Left lung (tissue), 10 donors: ENCODE data around the gene LRP11. TPM values are rescaled to one million over a fixed set of nuclear protein-coding genes. Genes with fewer than 3 reads are reported as not detected.

Source experiments
- ATAC-seq: fragments of 200-7000 bp; cut with Tn5 transposase; one replicate; pipeline ENCODE4 v1.9.1; 2020; ENCODE audit warnings: moderate library complexity
- DNase-seq, 4 donors: peaks; one replicate each; pipeline ENCODE4 v3.0.0-alpha.2; 2013 to 2020
- H3K27ac ChIP-seq, 2 donors: fragments of 200-600 bp; sonication (generic) in 1 of 2; one replicate each; pipeline versions ENCODE4 v1.5.0 to v1.8.0; 2020 to 2021
- H3K27me3 ChIP-seq, 2 donors: fragments of 200-600 bp; sonication (generic) in 1 of 2; one replicate each; pipeline versions ENCODE4 v1.5.0 to v1.8.0; 2020 to 2021
- H3K36me3 ChIP-seq, 2 donors: fragments of 200-600 bp; sonication (generic) in 1 of 2; one replicate each; pipeline versions ENCODE4 v1.5.0 to v1.8.0; 2020 to 2021
- H3K4me1 ChIP-seq, 2 donors: fragments of 200-600 bp; one replicate each; pipeline ENCODE4 v1.8.0; 2021
- H3K4me3 ChIP-seq, 2 donors: fragments of 200-600 bp; sonication (generic) in 1 of 2; one replicate each; pipeline versions ENCODE4 v1.5.0 to v1.8.0; 2020 to 2021; ENCODE audit warnings: mild to moderate bottlenecking in 1 of 2
- H3K9me3 ChIP-seq, 2 donors: fragments of 200-600 bp; sonication (generic) in 1 of 2; one replicate each; pipeline versions ENCODE4 v1.5.0 to v1.8.0; 2020 to 2021
- CTCF ChIP-seq, 2 donors: fragments of 200-600 bp; sonication (generic) in 1 of 2; IDR thresholded peaks; one replicate each; pipeline versions ENCODE4 v1.5.0 to v1.8.0; 2021; ENCODE audit warnings: antibody characterized with exemption in 2 of 2
- intact Hi-C, 2 donors: fragments of 100-400 bp; cut with DNase I; formaldehyde crosslinking; loops; one replicate each; pipeline versions ENCODE4 v1.11.2 to v1.14.2; 2022
- polyA plus RNA-seq, 6 donors: library from polyadenylated mRNA; unstranded; fragments of 120-200 nt; gene quantifications; one replicate each; pipeline ENCODE4 v1.2.1, GENCODE V29; 2013; ENCODE audit not compliant: insufficient read length in 6 of 6
- total RNA-seq, 2 donors: library from RNA; stranded (reverse); fragmentation: NEBNext Ultra II Directional; extraction: Animal tissue kit (Norgen Biotek cat#: 25700); gene quantifications; one replicate each; pipeline ENCODE4 v1.2.1, GENCODE V29; 2021
- donor health status: DM: no; HTN: yes; CAD: no.
- donor health status: DM: no; HTN: no; CAD: no.

Gene LRP11
- total and polyA plus RNA-seq, 8 donors = 30.1 to 42.6 (median 36.4) TPM

DNA sequence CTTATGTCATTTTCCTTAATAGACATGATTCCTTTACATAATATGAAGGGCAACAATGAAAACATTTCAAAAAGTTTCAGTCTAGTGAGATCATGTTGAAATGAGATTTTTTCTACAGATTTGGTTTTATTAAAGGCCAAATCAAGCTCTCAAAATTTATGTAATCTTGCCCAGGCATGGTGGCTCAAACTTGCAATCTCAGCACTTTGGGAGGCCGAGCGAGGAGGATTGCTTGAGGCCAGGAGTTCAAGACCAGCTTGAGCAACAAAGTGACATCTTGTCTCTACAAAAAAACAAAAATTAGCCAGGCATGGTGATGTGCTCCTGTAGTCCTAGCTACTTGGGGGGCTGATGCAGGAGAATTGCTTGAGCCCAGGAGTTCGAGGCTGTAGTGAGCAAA, 50.8 kb downstream of the LRP11 start:
- no peaks in the 10 kb centered on the region for H3K9me3 ChIP-seq
- DNase-seq (no peak), ATAC-seq (no peak)
- H3K27me3 ChIP-seq = no peaks in the 10 kb centered on the region
- no peaks in the 10 kb centered on the region for H3K4me1 ChIP-seq
- H3K27ac ChIP-seq = no peak overlapping the region
- peaks cover 0 to 44% of the 10 kb centered on the region in 2 donors for H3K36me3 ChIP-seq
- no peak overlapping the region for H3K4me3 ChIP-seq
- intact Hi-C loops = no loop called here
- no peak for TF ChIP-seq CTCF (IDR thresholded peaks at IDR 0.05)

DNA sequence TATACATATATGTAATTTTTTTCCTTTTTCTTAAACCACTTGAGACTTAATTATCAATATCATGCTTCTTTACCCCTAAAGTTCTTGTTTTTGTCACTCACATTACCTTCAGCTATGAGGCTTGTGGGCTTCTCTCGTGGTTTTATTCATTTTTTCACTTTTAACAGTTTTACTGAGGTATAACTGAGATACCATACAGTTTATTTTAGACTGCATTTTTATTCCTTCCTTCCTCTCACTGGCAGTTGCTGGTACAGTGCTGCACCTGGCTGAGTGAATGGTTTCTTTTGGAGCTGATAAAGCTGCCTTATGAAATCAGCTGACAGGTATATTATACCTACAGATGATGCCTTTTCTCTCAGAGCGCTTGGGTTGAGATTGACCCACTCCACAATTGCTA, 54.4 kb downstream of the LRP11 start:
- no peak for TF ChIP-seq CTCF (IDR thresholded peaks at IDR 0.05)
- Histone ChIP-seq H3K9me3 (no peaks in the 10 kb centered on the region), H3K4me1 (no peaks in the 10 kb centered on the region), H3K27ac (no peak overlapping the region), H3K27me3 (no peaks in the 10 kb centered on the region), H3K4me3 (no peak overlapping the region), H3K36me3 (peaks cover 0 to 70% of the 10 kb centered on the region in 2 donors)
- no peak for DNase-seq
- no peak for ATAC-seq
- intact Hi-C loops = no loop called here

DNA sequence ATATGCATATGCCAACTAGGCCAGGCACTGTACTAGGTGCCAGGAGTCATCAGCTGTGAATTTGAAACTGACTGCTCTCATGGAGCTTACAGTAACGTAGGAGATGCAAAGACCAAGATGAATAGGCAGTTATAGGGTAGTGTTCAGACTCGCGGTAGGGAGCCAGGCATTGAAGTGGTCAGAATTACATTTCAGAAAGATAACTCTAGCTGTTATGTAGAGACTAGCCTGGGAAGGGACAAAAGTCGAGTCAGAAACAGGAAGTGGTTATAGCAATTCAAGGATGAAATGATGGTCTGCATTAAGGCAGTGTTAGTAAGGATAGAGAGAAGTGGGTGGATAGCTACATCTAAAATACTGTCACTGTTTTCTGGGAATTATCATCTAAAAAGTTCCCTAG, 58.0 kb downstream of the LRP11 start:
- Histone ChIP-seq H3K4me1 (no peaks in the 10 kb centered on the region), H3K27ac (no peak overlapping the region), H3K36me3 (peaks cover 0 to 76% of the 10 kb centered on the region in 2 donors), H3K4me3 (no peak overlapping the region), H3K9me3 (no peaks in the 10 kb centered on the region), H3K27me3 (no peaks in the 10 kb centered on the region)
- DNase-seq (no peak), ATAC-seq (no peak)
- no peak for TF ChIP-seq CTCF (IDR thresholded peaks at IDR 0.05)
- intact Hi-C loops = no loop called here

DNA sequence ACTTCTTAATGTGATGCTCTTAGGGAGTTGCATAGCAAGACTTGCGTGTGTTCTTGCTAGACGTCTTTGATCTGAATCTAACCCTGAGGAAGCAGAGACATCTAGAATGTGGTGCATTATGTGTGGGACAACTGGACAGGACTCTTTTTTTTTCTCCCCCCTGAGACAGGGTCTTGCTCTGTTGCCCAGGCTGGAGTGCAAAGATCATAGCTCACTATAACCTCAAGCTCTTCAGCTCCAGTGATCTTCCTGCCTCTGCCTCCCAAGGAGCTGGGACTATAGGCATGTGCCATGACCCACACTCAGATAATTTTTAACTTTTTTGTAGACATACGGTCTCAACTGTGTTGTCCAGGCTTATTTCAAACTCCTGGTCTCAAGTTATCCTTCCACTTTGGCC, 80.6 kb downstream of the LRP11 start:
- Histone ChIP-seq H3K4me1 (no peaks in the 10 kb centered on the region), H3K27me3 (no peaks in the 10 kb centered on the region), H3K36me3 (peaks cover 0 to 32% of the 10 kb centered on the region in 2 donors), H3K4me3 (no peak overlapping the region), H3K9me3 (no peaks in the 10 kb centered on the region), H3K27ac (no peak overlapping the region)
- ATAC-seq (no peak), DNase-seq (no peak)
- intact Hi-C loops = no loop called here
- TF ChIP-seq CTCF (IDR thresholded peaks at IDR 0.05) = no peak

DNA sequence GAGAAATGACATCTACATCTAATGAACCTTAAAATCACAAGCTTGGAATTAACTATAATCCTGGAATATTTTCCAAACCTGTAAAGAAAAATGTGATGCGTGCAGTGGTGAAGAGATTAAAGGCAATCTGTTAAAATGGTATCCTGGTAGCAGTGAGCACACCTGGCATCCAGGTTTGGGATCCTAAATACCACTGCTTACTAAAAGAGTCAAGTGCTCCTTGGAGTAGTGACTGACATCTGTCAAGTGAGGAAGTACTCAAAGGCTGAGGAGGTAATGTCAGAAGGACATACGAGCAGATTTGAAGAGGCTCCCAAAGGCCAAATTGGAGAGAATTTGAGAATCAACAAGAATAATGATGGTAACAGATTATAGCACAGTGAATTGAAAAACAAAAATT, 81.8 kb downstream of the LRP11 start:
- Histone ChIP-seq H3K36me3 (peaks cover 0 to 41% of the 10 kb centered on the region in 2 donors), H3K27me3 (no peaks in the 10 kb centered on the region), H3K9me3 (no peaks in the 10 kb centered on the region), H3K4me1 (no peaks in the 10 kb centered on the region), H3K27ac (no peak overlapping the region), H3K4me3 (no peak overlapping the region)
- DNase-seq = no peak
- TF ChIP-seq CTCF (IDR thresholded peaks at IDR 0.05) = no peak
- intact Hi-C loops = no loop called here
- peak; percentile 73 for ATAC-seq
